DLD1 (cell line): ENCODE results near the gene AK8.
"Not testable (repeated sequence)": the region's sequence is repeated elsewhere in the genome, so short reads cannot be mapped to it uniquely, and the experiment has no call there.

Experiments used
- in situ Hi-C: cut with HindIII; loops from 2 replicates; pipeline ENCODE4 v1.10.0; 2017; ENCODE audit warnings: low sequenced_read_pairs

Gene AK8

GRCh38 chr9:132723809-132724208 is 154.3 kb downstream of the AK8 start:
- in situ Hi-C loops: loop anchor here (5.0 kb wide), 1 partner anchor 47 kb away; no protein-coding TSS in a partner anchor

- in situ Hi-C loops: loop anchor here (5.0 kb wide), 1 partner anchor 45 kb away; no protein-coding TSS in a partner anchor
Measured at GRCh38 chr9:132722564-132723065, 155.5 kb downstream of the AK8 start.

GRCh38 chr9:132721661-132722060 is 156.4 kb downstream of the AK8 start:
- in situ Hi-C loops: loop anchor here (5.0 kb wide), 1 partner anchor 44 kb away; no protein-coding TSS in a partner anchor

GRCh38 chr9:132718381-132718928 is 159.6 kb downstream of the AK8 start:
- in situ Hi-C loops: not testable (repeated sequence)

GRCh38 chr9:132717326-132717945 is 160.6 kb downstream of the AK8 start:
- in situ Hi-C loops: no loop called here

DNA sequence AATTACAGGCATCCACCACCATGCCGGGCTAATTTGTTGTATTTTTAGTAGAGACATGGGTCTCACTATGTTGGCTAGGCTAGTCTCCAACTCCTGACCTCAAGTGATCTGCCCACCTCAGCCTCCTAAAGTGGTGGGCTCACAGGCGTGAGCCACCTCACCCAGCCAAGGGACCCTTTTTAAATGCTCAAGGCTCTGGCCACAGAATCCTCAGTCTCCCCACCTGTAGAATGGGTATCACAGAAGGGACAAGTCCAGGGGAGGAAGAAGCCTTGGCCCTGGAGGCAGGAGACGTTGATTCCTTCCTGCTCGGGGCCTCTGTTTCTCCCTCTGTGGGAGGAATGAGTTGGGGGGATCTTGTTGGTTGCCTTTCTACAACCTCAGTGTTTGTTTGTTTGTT is 162.1 kb downstream of the AK8 start:
- in situ Hi-C loops: no loop called here

GRCh38 chr9:132712753-132713152 is 165.3 kb downstream of the AK8 start:
- in situ Hi-C loops: no loop called here

DNA sequence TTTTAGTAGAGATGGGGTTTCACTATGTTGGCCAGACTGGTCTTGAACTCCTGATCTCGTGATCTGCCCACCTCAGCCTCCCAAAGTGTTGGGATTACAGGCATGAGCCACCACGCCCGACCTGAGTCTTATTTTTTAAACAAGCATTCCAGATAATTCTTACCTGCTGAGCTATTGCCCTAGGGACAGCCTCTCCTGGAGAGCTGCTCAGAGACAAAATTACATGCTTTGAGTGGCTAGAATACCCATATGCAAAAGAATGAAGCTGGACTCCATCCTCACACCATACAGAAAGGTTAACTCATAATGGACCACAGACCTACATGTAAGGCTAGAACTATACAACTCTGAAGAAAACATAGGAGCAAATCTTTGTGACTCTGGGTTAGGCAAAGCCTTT is 166.2 kb downstream of the AK8 start:
- in situ Hi-C loops: no loop called here

DNA sequence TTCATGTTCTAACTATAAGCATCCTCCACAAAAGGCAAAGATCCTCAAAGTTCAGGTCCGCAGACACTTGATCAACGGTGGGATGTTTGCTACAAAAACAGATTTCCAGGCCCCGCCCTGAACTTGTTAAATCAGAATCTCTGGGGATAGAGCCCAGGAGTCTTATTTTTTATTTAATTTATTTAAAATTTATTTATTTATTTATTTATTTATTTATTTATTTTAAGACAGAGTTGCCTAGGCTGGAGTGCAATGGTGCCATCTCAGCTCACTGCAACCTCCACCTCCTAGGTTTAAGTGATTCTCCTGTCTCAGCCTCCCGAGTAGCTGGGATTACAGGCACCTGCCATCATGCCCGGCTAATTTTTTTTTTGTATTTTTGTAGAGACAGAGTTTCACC is 166.9 kb downstream of the AK8 start:
- in situ Hi-C loops: not testable (repeated sequence)

GRCh38 chr9:132710333-132710732 is 167.8 kb downstream of the AK8 start:
- in situ Hi-C loops: no loop called here

DNA sequence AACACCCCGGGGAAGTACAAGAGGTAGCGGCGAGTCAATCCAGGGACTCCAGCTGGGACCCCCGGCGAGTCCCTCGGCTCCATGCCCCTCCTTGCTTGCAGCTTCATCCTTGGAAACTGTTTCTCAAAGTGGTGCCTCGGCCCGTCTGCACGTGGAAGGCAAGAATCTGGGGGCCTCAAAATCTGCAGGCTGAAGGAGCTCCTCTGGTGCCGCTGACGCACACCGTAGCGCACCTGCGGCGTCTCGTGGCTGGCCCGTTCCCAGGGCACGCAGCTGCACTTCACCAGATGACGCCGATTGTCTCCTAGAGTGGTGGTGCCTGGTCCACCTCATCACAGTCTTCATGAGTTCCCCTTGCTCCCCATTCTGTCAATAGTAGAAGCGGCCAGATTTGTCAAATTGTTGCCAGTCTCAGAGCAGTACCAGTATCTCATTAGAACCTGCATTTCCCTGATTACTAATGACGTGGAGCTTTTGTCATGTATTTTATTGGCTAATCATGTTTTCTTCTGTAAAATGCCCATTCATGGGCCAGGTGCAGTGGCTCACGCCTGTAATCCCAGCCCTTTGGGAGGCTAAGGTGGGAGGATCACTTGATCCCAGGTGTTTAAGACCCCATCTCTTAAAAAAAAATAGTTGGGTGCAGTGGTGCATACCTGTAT is 169.2 kb downstream of the AK8 start:
- in situ Hi-C loops: no loop called here

- in situ Hi-C loops: no loop called here
Measured at GRCh38 chr9:132708239-132708638, 169.8 kb downstream of the AK8 start.

DNA sequence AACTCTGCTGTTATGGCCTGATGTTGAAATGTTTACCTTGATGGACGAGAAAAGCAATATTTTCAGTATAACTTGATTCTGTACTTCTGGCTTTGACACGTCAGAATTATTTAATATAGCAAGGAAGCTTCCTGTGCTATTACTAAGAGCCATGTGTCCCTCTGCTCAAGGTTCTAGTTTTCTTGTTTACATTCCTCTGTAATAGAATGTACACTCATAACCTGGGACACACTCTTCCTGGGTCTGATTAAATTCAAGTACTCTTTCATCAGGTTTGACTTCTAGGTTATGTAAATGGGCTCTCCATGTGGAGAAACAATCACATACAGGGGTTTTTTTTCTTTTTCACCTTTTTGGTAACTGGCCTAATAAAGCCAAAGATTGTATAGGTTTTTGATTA is 174.7 kb downstream of the AK8 start:
- in situ Hi-C loops: no loop called here

DNA sequence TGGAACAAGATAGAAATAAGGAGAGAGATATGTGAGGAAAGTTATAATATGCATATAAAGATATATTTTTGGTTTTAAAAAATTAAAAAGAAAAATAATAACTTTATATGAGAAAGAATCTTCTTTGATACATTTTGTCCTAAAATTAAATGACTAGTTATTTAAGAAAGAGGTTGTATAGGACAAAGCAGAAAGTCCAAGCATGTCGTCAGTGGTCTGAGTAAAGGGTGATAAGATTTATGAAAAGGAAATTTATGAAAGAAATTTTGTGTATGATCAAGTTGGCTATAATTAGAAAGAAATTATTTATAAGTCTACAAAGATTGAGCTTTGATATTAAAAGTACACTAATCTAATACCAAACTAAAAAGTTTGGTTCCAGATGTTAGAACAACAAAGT is 175.8 kb downstream of the AK8 start:
- in situ Hi-C loops: no loop called here

GRCh38 chr9:132699956-132700355 is 178.1 kb downstream of the AK8 start:
- in situ Hi-C loops: no loop called here

- in situ Hi-C loops: no loop called here
Measured at GRCh38 chr9:132698989-132699388, 179.1 kb downstream of the AK8 start.

GRCh38 chr9:132697230-132697629 is 180.9 kb downstream of the AK8 start:
- in situ Hi-C loops: no loop called here

DNA sequence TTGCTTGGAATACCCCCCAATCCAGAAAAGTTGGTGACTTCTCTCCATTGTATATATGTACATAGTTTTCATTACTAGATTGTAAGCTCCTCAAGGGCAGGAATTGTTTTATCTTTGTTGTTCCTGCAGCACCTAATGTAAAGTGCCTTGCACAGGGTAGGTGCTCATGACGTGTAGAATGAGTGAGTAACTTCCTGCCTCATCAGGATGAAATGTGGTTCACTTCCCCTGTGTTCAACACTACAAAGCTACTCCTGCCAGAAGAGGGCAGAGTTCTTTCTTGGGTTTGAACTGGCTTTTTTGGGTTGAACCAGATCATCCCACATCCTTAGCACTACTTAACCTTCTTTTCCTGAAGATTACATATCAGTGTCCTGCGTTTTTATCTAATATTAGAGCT is 183.9 kb downstream of the AK8 start:
- in situ Hi-C loops: no loop called here

DNA sequence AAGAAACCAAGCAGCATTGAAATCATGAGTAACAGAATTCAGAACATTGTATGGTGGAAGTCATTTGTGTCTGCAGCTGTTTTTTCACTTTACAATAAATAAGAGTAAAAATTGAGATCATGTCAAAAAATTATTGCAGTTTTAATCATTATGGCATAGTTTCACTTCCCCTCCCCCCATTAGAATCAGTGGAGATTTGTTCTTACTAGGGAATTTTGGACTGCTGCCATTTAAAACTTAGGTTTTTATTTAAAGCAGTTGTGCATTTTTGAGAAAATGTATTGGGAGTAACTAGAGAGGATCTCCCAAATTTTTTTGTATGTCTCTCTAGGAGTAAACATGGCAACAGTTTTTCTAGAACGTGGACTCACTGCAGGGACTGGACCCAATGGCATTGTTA is 187.4 kb downstream of the AK8 start:
- in situ Hi-C loops: no loop called here

DNA sequence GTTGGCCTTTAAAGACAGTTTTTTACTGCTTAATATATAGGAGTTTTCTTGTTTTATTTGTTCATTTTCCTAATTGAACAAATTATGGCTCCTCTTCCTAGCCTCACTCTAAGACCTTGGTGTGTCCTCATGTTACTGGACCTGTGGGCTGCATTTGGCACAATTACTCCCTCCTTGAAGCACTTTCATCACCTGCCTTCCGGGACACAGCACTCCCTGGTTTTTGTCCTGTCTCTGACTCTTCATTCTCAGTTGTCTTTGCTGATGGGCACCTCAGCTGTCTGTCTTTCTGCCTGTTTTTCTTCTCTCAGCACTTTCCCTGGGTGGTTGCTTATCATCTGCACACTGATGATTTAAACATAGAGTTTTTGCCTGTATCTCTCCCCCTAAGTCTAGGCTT is 194.2 kb downstream of the AK8 start:
- in situ Hi-C loops: no loop called here

- in situ Hi-C loops: no loop called here
Measured at GRCh38 chr9:132681561-132681960, 196.5 kb downstream of the AK8 start.
